ENCODE results near the gene INPP5J.
A peak's percentile ranks its signal among the peaks of the same experiment; 100 is the strongest.

Gene INPP5J

DNA sequence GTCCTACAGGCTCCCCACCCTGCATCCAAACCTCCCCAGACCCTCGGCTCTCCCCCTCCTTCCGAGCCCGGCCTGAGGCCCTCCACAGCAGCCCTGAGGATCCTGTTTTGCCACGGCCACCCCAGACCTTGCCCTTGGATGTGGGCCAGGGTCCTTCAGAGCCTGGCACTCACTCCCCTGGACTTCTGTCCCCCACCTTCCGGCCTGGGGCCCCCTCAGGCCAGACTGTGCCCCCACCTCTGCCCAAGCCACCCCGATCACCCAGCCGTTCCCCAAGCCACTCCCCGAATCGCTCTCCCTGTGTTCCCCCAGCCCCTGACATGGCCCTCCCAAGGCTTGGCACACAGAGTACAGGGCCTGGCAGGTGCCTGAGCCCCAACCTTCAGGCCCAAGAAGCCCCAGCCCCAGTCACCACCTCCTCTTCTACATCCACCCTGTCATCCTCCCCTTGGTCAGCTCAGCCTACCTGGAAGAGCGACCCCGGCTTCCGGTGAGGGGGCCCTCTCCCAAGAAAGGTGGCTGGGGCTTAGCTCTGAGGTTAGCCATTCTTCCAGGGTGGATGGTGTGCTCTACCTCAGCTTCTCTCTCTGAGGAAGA lies 2.9 kb downstream of the INPP5J start:
- no peak for DNase-seq

DNA sequence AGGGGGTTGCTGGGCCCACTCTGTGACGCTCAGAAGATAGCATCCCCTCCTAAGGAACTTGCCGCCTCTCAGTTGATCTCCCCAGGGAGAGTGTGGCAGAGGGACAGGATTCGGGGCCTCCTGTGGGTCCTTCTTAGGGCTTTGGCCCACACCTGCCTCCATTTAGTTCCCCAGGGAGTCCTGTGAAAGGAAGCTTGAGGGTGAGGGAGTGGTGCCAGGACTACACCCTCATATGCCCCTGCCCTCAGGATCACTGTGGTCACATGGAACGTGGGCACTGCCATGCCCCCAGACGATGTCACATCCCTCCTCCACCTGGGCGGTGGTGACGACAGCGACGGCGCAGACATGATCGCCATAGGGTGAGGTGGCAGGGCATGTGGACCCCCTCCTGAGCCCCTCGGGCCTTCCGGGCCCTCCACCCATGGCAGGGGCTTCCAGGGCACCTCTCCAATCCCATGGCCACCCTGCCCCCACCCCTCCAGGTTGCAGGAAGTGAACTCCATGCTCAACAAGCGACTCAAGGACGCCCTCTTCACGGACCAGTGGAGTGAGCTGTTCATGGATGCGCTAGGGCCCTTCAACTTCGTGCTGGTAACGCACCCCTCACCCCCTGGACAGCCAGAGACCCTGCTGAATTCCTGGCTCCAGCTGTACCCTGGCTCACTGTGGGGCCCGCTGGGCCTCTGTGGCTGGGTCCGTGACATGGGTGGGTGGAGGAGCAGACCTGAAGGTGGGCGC lies 3.5 kb downstream of the INPP5J start:
- no peak for DNase-seq

DNA sequence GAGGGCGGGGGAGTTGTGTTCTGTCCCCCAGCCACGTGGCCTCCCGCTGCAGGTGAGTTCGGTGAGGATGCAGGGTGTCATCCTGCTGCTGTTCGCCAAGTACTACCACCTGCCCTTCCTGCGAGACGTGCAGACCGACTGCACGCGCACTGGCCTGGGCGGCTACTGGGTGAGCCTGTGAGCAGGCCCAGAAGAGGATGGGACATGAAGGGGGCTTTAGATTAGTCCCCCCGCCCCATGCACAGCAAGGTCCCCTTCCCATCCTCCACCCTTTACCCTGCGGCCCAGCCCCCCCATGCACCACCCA lies 4.1 kb downstream of the INPP5J start:
- DNase-seq: no peak

- no peak for DNase-seq
Observed at GRCh38 chr22:31127181-31127772, 4.5 kb downstream of the INPP5J start.

DNA sequence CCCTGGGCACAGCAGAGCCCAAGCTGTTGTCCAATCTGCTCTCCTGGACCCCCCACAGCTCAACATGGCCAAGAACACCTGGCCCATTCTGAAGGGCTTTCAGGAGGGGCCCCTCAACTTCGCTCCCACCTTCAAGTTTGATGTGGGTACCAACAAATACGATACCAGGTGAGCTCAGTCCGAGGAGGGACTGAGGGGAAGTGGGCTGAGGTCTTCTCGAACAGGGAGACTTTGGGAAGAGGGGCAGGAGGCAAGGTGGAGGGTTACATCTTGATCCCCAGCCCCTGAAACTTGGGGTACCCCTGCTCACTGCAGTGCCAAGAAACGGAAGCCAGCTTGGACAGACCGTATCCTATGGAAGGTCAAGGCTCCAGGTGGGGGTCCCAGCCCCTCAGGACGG lies 5.4 kb downstream of the INPP5J start:
- DNase-seq: no peak

DNA sequence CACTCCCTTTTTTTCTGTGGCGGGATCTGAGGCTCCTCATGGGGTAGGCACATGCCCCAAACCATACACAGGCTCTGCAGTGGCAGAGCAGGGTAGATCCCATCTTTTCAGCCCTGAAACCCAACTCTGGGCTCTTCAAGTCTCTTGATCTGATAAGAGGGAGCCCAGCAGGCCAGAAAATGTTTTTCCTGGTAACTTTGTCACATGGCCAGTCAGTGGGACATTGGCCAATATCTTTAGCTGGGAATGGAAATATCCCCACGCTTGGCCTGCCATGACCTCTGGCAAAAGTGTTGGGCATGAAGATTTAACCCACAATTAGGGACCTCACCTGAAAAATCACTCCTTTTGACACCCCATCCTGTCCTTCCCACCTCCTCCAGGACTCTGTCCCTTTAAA lies 8.1 kb downstream of the INPP5J start:
- DNase-seq: no peak

DNA sequence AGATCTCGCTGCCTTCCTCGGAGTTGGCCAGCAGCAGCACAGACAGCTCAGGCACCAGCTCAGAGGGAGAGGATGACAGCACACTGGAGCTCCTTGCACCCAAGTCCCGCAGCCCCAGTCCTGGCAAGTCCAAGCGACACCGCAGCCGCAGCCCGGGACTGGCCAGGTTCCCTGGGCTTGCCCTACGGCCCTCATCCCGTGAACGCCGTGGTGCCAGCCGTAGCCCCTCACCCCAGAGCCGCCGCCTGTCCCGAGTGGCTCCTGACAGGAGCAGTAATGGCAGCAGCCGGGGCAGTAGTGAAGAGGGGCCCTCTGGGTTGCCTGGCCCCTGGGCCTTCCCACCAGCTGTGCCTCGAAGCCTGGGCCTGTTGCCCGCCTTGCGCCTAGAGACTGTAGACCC lies 11.1 kb downstream of the INPP5J start:
- no peak for DNase-seq

DNA sequence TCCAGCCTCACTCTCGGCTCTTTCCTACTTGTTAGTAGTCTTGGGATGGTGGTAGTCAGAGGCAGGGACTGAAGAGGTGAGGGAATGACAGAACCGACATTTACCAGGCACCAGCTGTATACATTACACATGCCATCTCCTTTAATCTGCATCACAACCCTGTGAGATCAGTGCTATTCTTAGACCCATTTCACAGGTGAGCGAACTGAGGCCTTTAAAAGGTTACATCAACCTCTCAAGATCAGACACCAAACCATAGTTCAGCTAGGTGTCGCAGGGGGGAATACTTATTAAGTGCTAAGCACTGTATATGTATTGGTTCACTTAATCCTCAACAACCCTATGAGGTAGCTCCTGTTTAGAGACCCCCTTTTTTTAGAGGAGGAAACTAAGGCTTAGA lies 11.9 kb downstream of the INPP5J start:
- no peak for DNase-seq

DNA sequence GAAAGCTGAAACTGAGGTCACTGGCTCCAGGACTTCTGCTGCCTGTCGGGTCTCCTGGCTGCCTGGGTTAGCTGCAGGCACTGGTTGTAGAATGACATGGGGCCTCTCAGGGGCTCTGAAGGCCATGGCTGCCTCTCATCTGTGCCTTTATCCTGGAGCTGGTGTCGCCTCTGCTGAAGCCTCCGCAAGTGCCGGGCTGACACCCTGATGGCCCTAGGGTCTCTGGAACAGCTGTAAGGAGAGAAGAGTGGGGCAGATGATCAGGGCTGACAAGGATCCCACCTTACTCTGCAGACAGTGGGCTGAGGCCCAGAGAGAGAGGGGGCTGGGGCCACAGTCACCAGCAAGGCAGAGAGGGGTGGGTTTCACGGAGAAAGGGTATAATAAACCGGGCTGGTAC lies 12.9 kb downstream of the INPP5J start:
- no peak for DNase-seq

- no peak for DNase-seq
Observed at GRCh38 chr22:31136155-31136554, 13.4 kb downstream of the INPP5J start.

DNA sequence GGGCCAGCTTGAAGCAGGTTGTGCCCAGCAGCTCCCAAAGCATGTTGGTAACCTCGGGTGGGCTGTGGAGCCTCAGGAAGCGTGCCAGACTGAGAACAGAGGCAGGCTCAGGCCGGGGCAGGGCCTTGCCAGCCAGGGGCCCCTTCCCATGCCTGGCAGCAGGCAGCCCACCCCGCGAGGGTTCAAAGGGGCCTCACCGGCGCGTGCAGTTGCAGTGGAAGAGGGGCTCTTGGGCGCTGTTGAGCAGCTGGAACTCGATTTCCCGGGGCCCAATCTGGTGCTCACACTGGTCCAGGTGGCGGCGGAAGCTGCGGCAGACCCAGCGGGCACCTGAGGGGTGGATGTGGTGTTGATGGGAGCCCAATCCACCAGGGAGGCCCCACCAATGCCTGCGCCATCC lies 13.9 kb downstream of the INPP5J start:
- no peak for DNase-seq

DNA sequence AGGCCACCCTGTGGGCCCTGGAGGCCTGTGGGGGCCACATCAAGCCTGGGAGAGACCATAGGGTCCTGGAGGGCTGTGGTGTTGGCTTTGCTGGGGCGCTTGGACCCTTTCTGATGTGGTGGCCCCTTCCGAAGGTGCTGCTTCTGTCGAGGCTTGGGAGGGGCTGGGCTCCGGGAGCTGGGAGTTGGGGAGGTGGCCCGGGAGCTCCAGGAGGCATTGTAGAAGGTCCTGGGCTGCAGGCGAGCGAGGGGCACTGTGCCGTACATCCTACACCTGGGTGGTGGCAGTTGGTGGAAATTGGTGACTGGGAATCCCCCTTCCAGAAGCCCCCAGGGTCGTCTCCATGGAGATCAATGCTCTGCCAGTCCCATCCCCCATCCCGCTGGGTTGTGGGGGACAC lies 15.0 kb downstream of the INPP5J start:
- no peak for DNase-seq

DNA sequence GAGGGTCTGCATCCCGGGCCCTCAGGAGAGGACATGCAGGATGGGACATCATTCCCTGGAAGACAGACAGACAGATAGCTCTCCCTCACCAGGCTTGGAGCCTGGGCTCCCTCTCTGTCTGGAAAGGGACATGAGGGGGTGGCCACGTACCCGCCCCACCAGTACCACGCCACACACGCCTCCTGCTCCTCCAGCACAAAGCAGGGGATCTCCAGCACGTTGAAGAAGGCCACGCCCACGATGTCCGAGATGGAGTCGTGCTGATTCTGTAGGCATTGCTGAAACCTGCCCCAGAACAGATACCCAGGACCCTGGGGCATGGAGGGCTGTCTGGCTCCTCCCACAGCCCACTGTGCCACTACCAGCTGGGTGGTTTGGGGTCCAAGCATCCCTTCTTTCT lies 15.4 kb downstream of the INPP5J start:
- DNase-seq: no peak

- DNase-seq: no peak
Observed at GRCh38 chr22:31139066-31139465, 16.3 kb downstream of the INPP5J start.

- DNase-seq: peak; percentile 23
Observed at GRCh38 chr22:31139866-31140716, 17.3 kb downstream of the INPP5J start, which contains the start of gene PLA2G3. PLA2G3 (minus strand) TSS chr22:31140508; CDS start chr22:31140354, 154 bp downstream.

GRCh38 chr22:31140746-31141145 lies 18.0 kb downstream of the INPP5J start:
- no peak for DNase-seq

DNA sequence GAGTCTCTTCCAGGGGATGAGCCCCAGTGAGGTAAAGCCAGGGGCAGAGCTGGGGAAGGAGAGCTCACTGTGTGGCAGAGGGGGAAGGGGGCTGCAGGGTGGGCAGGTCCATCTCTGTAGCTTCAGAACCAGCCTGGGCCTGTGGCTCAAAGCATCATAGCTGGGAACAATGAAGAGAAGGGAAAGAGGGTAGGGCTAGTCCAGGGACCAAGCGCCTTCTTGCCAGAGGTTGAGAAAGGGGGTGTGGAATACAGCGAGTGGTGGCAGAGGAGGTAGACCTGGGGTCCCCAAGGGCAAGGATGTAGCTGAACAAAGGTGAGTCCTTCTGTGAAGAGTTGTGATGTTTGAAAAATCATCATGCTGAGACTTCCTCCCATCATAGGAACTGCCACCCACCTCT lies 18.8 kb downstream of the INPP5J start:
- no peak for DNase-seq

DNA sequence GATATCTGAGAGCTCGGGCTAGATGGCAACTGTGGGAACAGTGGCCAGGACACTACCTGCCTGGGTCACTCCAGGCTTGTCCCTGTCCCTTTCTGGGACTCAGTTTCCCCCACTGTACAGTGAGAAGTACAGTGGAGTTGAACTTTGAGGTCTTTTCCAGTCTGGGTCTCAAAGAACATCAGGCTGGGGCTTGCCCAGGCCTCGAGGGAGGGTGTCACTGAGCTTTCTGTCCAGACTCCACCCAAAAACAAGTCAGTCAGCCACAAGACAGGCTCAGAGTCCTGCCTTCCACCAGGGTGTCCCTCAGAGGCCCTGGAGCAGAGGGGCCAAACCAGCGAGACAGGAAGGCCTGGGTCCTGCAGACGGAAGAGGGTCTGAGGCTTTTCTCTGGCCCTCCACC lies 19.5 kb downstream of the INPP5J start:
- no peak for DNase-seq

DNA sequence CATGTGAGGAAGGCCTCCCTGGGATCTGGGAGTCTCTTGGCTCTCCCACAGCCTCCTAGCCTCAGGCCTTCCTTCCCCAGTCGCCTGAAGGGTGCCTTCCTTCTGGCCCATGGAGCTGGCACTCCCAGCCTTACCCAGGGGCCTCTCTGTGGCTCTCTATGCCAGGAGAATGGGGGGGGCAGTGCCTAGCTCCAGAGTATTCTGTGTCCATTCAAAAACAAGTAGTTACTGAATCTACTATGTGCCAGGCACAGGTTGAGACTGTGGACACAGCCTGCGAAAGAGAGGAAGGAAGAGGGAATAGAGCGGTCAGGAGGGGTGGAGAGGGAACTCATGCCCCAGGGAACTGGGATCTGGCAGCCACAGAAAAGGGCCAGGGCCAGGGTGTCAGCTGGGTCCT lies 20.3 kb downstream of the INPP5J start:
- no peak for DNase-seq

- DNase-seq: no peak
Observed at GRCh38 chr22:31143537-31143936, 20.8 kb downstream of the INPP5J start.

DNA sequence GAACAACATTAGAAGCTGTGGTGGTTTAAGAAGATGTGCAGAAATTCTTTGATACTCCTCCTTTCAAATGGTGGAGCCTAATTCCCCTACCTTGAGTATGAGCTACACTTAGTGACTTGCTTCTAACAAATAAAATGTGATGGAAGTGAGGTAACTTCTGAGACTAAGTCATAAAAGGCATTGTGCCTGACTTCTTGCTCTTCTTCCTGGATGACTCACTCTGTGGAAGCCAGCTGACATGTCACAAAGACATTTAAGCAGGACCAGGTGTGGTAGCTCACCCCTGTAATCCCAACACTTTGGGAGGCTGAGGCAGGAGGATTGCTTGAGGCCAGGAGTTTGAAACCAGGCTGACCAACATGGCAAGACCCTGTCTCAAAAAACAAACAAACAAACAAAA lies 21.5 kb downstream of the INPP5J start:
- no peak for DNase-seq

GRCh38 chr22:31148488-31148887 lies 25.7 kb downstream of the INPP5J start:
- no peak for DNase-seq

DNA sequence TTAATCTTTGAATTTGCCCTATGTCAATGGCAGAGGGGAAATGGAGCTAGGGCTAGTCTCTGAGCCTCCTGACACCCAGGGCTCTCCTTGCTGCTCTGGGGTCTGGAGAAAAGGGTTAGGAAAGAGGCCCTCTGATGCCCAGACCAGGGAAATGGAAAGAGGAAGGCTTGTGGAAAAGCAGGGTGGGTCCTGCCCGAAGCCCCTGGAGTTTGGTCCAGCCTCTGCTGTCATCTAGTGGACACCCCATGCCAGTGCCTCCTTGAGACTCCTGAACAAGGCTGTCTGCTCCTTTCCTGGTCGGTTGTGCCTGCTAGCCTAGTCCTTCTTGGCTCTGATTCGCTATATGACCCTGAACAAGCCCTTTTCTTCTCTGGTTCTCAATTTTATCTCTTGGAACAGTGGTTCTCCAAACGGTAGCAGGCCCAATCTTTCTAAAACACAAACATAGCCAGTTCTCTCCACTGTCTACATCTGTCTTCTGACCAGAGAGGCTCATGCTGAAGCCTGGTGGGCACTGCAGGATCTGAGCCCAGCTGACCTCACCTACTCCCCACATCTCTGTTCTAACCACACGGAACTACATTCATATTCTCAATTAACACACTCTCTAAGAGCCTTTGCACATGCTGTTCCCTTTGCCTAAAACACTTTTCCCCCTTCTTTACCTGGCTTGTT lies 26.3 kb downstream of the INPP5J start:
- DNase-seq: peak; percentile 44

Data from right kidney (tissue), 1 donor.